Endothelial cell (in vitro differentiated cells): ENCODE measurements around the gene MYOZ1. TPM values are rescaled to one million over a fixed set of nuclear protein-coding genes. Genes with fewer than 3 reads are reported as not detected.

Experiments used
- DNase-seq: peaks from one replicate; pipeline ENCODE4 v3.0.0; 2021; ENCODE audit warnings: low spot score
- H3K27ac Mint-ChIP-seq: one replicate; pipeline ENCODE4 v1.8.0; 2021; ENCODE audit warnings: mixed read lengths, inconsistent platforms; ENCODE audit not compliant: unreplicated experiment
- H3K27me3 Mint-ChIP-seq: one replicate; pipeline ENCODE4 v1.8.0; 2021; ENCODE audit warnings: mild to moderate bottlenecking, moderate library complexity, mixed read lengths, inconsistent platforms; ENCODE audit not compliant: unreplicated experiment
- H3K36me3 Mint-ChIP-seq: one replicate; pipeline ENCODE4 v1.8.0; 2021; ENCODE audit warnings: mild to moderate bottlenecking, low read depth, mixed read lengths, inconsistent platforms; ENCODE audit not compliant: unreplicated experiment
- H3K4me1 Mint-ChIP-seq: one replicate; pipeline ENCODE4 v1.8.0; 2021; ENCODE audit warnings: mild to moderate bottlenecking, mixed read lengths, inconsistent platforms; ENCODE audit not compliant: unreplicated experiment
- H3K4me3 Mint-ChIP-seq: one replicate; pipeline ENCODE4 v1.8.0; 2021; ENCODE audit warnings: mild to moderate bottlenecking, mixed read lengths, inconsistent platforms; ENCODE audit not compliant: unreplicated experiment
- H3K9me3 Mint-ChIP-seq: one replicate; pipeline ENCODE4 v1.8.0; 2021; ENCODE audit warnings: mixed read lengths, inconsistent platforms; ENCODE audit not compliant: unreplicated experiment
- CTCF ChIP-seq: fragments of 200-600 bp; sonication (generic); IDR thresholded peaks from one replicate; pipeline ENCODE4 v1.5.0; 2021; ENCODE audit warnings: antibody characterized with exemption; ENCODE audit not compliant: unreplicated experiment
- total RNA-seq: library from RNA; stranded (reverse); fragmentation: NEBNext Ultra II Directional; extraction: Animal tissue kit (Norgen Biotek cat#: 25700); gene quantifications from one replicate; pipeline ENCODE4 v1.2.1, GENCODE V29; 2021; ENCODE audit not compliant: unreplicated experiment

MYOZ1 gene
- total RNA-seq, 1 donor from 2014 or later = 4.0 TPM

DNA sequence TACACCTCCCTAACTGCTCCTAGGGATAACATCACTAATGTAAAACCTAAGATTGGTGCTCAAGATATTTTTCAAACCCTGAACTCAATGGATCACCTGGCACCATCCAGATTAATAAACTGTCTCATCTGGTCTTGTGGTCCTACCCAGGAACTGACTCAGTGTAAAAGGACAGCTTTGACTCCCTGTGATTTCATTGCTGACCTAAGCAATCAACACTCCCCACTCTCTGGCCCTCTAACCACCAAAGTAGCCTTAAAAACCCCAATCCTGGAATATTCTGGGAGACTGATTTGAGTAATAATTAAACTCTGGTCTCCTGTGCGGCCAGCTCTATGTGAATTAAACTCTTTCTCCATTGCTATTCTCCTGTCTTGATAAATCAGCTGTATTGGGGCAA, 43.9 kb downstream of the MYOZ1 start:
- H3K4me3 Mint-ChIP-seq = no peak overlapping the region
- no peaks in the 10 kb centered on the region for H3K9me3 Mint-ChIP-seq
- H3K27me3 Mint-ChIP-seq = no peaks in the 10 kb centered on the region
- DNase-seq = no peak
- peak overlapping the region; percentile 24 for H3K27ac Mint-ChIP-seq
- no peaks in the 10 kb centered on the region for H3K36me3 Mint-ChIP-seq
- TF ChIP-seq CTCF = no peak
- H3K4me1 Mint-ChIP-seq = peaks cover 16% of the 10 kb centered on the region

GRCh38 chr10:73593812-73594211, 47.5 kb downstream of the MYOZ1 start:
- no peak for TF ChIP-seq CTCF
- DNase-seq = no peak
- Mint-ChIP-seq H3K9me3 (no peaks in the 10 kb centered on the region), H3K27me3 (peaks cover 2% of the 10 kb centered on the region), H3K36me3 (no peaks in the 10 kb centered on the region), H3K27ac (no peak overlapping the region), H3K4me3 (no peak overlapping the region), H3K4me1 (peaks cover 25% of the 10 kb centered on the region)

DNA sequence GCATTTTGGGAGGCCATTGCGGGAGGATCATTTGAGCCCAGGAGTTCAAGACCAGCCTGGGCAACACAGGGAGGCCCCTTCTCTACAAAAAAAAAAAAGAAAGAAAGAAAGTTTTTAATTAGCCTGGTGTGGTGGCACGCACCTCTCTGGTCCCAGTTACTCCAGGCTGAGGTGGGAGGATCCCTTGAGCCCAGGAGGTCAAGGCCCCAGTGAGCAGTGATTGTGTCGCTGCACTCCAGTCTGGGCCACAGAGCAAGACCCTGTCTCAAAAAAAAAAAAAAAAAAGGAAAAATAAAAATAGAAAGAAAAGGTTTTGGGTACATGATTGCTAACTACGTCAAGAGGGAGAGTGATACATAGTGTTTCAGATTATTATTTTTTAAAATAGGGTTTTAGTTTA, 48.2 kb downstream of the MYOZ1 start:
- Mint-ChIP-seq H3K4me3 (no peak overlapping the region), H3K27me3 (peaks cover 2% of the 10 kb centered on the region), H3K27ac (peak overlapping the region; percentile 100), H3K36me3 (no peaks in the 10 kb centered on the region), H3K4me1 (peaks cover 31% of the 10 kb centered on the region), H3K9me3 (no peaks in the 10 kb centered on the region)
- no peak for TF ChIP-seq CTCF
- DNase-seq = no peak

- no peak for TF ChIP-seq CTCF
- H3K36me3 Mint-ChIP-seq = no peaks in the 10 kb centered on the region
- peak overlapping the region; percentile 81 for H3K4me3 Mint-ChIP-seq
- no peaks in the 10 kb centered on the region for H3K9me3 Mint-ChIP-seq
- H3K4me1 Mint-ChIP-seq = peaks cover 36% of the 10 kb centered on the region
- peak overlapping the region; percentile 100 for H3K27ac Mint-ChIP-seq
- peaks cover 2% of the 10 kb centered on the region for H3K27me3 Mint-ChIP-seq
- peak; percentile 49 for DNase-seq
These were observed 49.2 kb downstream of the MYOZ1 start for GRCh38 chr10:73591935-73592699.

DNA sequence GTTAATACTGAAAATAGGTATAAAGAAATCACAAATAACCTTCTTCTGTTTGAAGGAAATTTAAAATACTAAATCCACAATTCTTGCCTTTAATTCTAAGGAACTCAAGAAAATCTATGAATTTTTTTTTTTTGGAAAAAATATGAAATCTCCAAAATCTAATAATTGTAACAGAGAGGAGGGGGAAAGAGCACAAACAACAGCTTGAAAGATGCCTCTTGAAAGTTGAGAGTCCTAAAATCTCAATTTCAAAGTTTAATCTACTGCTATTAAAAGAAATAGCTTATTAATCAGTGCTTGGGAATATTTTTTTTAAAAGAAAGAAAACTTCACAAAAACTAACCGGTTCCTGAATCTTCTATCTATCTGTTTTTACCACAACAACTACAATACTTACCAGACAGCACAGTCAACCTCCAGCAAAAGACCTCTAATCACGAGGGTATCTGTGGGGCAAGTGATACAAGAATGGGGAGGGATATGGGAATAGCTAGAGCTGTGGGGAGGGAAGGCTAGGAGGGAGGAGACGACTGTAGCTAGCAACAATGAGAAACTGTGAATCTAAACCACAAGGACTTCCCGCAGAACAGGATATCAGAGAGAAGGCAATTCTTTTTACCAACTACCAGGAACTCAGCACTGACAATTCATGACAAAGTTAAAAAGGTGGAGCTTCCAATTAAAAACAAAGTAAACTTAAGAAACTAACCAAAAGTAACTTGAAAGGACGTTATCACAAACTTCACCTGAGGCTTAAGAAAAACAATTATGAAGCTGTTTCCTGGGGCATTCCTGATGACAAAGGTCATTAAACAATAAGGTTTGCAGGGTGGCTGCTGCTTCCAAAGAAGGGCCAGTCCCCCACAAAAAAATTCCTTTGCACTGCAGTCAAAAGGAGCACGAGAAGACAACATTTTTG, 50.1 kb downstream of the MYOZ1 start, which contains the start of gene USP54:
Gene USP54 (minus strand): TSS at position 462 of the 919 bp plus-strand sequence. CDS start 15,684 bp downstream, outside the sequence.
- no peaks in the 10 kb centered on the region for H3K9me3 Mint-ChIP-seq
- peak within 1 kb of the TSS; percentile 89 for H3K4me3 Mint-ChIP-seq
- peak within 1 kb of the TSS; percentile 100 for H3K27ac Mint-ChIP-seq

More for the DNA sequence above, 50.1 kb downstream of the MYOZ1 start, which contains the start of gene USP54:
- DNase-seq = peak; percentile 61
- TF ChIP-seq CTCF = no peak
- Mint-ChIP-seq H3K27me3 (peaks cover 3% of the 10 kb centered on the region), H3K4me1 (peaks cover 42% of the 10 kb centered on the region), H3K36me3 (peaks cover 3% of the 10 kb centered on the region)
